Measurements from ENCODE around the gene DDR2.
A peak's percentile ranks its signal among the peaks of the same experiment; 100 is the strongest.

DDR2 gene

GRCh38 chr1:162629077-162629627 is 3.1 kb upstream of the DDR2 start:
- no peak for DNase-seq

GRCh38 chr1:162629651-162630050 is 2.6 kb upstream of the DDR2 start:
- DNase-seq: no peak

- peak; percentile 33 for DNase-seq
Observed at GRCh38 chr1:162631546-162632191, 595 bp upstream of the DDR2 start.

- DNase-seq: peak; percentile 21
Observed at GRCh38 chr1:162632698-162633080, 425 bp downstream of the DDR2 start.

GRCh38 chr1:162633081-162633762 is 958 bp downstream of the DDR2 start:
- DNase-seq: peak; percentile 22

GRCh38 chr1:162635418-162635817 is 3.2 kb downstream of the DDR2 start:
- no peak for DNase-seq

- DNase-seq: no peak
Observed at GRCh38 chr1:162639718-162640117, 7.5 kb downstream of the DDR2 start.

GRCh38 chr1:162641114-162641513 is 8.8 kb downstream of the DDR2 start:
- DNase-seq: no peak

GRCh38 chr1:162644986-162645314 is 12.7 kb downstream of the DDR2 start:
- DNase-seq: no peak

- DNase-seq: no peak
Observed at GRCh38 chr1:162645666-162646065, 13.4 kb downstream of the DDR2 start.

GRCh38 chr1:162649583-162649982 is 17.3 kb downstream of the DDR2 start:
- DNase-seq: no peak

- DNase-seq: no peak
Observed at GRCh38 chr1:162654915-162655620, 22.8 kb downstream of the DDR2 start.

- DNase-seq: no peak
Observed at GRCh38 chr1:162656266-162656665, 24.0 kb downstream of the DDR2 start.

GRCh38 chr1:162660574-162660973 is 28.3 kb downstream of the DDR2 start:
- no peak for DNase-seq

GRCh38 chr1:162661336-162661735 is 29.1 kb downstream of the DDR2 start:
- DNase-seq: no peak

- DNase-seq: no peak
Observed at GRCh38 chr1:162662013-162662412, 29.7 kb downstream of the DDR2 start.

- DNase-seq: no peak
Observed at GRCh38 chr1:162663086-162663485, 30.8 kb downstream of the DDR2 start.

- DNase-seq: no peak
Observed at GRCh38 chr1:162663589-162664106, 31.4 kb downstream of the DDR2 start.

GRCh38 chr1:162666006-162666645 is 33.9 kb downstream of the DDR2 start:
- no peak for DNase-seq

- DNase-seq: no peak
Observed at GRCh38 chr1:162667381-162668080, 35.3 kb downstream of the DDR2 start.

- DNase-seq: no peak
Observed at GRCh38 chr1:162670928-162671663, 38.8 kb downstream of the DDR2 start.
